Kidney epithelial cell (primary cell): Measurements from ENCODE around the gene USP1. TPM values are rescaled to one million over a fixed set of nuclear protein-coding genes. Genes with fewer than 3 reads are reported as not detected.

Experiments used
- DNase-seq: peaks from one replicate; pipeline ENCODE4 v3.0.0-alpha.2; 2010; ENCODE audit warnings: low read depth
- H3K27me3 ChIP-seq: 2 replicates; pipeline ENCODE4 v1.6.0; 2011; ENCODE audit warnings: low read length; ENCODE audit not compliant: control insufficient read depth, insufficient read depth
- H3K36me3 ChIP-seq: 2 replicates; pipeline ENCODE4 v1.5.1; 2011; ENCODE audit warnings: low read length; ENCODE audit not compliant: control insufficient read depth, insufficient read depth
- H3K4me3 ChIP-seq: 2 replicates; pipeline ENCODE4 v1.5.1; 2011; ENCODE audit warnings: low read depth, mild to moderate bottlenecking, control low read depth, low read length
- total RNA-seq: library from RNA; depleted of rRNA; stranded (reverse); fragments of >200 nt; gene quantifications from 2 replicates; pipeline ENCODE4 v1.2.3, GENCODE V29; 2015
- TF ChIP-seq, protein P1 (sequence below): IDR thresholded peaks from 2 replicates; pipeline ENCODE4 v1.5.1; 2011; ENCODE audit warnings: mild to moderate bottlenecking, moderate library complexity, low read length, control low read depth, inconsistent platforms; ENCODE audit not compliant: insufficient read depth, poor library complexity, severe bottlenecking

Gene USP1, protein sequence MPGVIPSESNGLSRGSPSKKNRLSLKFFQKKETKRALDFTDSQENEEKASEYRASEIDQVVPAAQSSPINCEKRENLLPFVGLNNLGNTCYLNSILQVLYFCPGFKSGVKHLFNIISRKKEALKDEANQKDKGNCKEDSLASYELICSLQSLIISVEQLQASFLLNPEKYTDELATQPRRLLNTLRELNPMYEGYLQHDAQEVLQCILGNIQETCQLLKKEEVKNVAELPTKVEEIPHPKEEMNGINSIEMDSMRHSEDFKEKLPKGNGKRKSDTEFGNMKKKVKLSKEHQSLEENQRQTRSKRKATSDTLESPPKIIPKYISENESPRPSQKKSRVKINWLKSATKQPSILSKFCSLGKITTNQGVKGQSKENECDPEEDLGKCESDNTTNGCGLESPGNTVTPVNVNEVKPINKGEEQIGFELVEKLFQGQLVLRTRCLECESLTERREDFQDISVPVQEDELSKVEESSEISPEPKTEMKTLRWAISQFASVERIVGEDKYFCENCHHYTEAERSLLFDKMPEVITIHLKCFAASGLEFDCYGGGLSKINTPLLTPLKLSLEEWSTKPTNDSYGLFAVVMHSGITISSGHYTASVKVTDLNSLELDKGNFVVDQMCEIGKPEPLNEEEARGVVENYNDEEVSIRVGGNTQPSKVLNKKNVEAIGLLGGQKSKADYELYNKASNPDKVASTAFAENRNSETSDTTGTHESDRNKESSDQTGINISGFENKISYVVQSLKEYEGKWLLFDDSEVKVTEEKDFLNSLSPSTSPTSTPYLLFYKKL
- total RNA-seq: 22.7 and 26.4 TPM in 2 replicates

DNA sequence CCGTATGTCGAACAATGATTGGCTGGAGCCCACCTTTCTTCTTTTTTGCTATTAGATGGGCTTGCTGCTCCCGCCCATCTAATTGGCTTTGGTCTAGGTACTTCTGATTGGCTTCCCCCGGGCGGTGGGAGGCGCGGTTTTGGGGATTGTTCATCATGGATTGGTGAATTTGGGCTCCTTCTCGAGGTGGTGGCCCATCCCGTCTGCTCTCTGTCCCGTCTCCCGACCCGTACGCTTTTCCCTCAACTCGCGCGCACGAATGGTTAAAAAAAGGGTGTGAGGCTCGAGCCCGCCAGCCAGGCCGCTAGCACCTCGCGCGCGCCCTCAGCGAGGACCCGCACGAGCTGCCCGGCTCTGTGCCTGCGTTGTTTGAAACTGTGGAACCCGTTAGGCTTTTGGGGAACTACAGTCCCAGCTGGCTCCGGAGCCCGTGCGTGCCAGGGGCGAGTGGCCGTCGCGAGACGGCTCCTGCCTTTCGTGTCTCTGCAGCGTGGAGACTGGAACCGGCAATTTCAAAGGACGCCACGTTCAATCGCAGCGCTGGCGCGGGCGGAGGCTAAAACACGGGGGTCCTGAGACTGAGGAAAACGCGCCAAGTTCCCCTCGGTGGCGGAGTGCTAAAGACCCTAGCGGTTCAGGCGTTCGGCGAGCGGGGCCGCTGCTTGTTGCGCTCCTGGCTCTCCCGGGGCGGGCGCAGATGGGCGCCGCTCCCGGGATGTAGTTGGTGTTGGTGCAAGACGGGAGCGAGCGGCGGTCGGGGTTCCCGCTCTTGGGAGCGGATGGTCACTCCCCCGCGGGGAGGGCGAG lies at the start of gene USP1:
TSS of gene USP1 (plus strand) at position 584 of the 807 bp plus-strand sequence. CDS start 2,819 bp downstream, outside the sequence.
- H3K27me3 ChIP-seq: no peaks in the 10 kb centered on the region
- DNase-seq: peak; percentile 99
- TF ChIP-seq, protein P1, sequence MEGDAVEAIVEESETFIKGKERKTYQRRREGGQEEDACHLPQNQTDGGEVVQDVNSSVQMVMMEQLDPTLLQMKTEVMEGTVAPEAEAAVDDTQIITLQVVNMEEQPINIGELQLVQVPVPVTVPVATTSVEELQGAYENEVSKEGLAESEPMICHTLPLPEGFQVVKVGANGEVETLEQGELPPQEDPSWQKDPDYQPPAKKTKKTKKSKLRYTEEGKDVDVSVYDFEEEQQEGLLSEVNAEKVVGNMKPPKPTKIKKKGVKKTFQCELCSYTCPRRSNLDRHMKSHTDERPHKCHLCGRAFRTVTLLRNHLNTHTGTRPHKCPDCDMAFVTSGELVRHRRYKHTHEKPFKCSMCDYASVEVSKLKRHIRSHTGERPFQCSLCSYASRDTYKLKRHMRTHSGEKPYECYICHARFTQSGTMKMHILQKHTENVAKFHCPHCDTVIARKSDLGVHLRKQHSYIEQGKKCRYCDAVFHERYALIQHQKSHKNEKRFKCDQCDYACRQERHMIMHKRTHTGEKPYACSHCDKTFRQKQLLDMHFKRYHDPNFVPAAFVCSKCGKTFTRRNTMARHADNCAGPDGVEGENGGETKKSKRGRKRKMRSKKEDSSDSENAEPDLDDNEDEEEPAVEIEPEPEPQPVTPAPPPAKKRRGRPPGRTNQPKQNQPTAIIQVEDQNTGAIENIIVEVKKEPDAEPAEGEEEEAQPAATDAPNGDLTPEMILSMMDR: no peak
- peak within 1 kb of the TSS; percentile 81 for H3K4me3 ChIP-seq
- H3K36me3 ChIP-seq: no peaks in the 10 kb centered on the region

DNA sequence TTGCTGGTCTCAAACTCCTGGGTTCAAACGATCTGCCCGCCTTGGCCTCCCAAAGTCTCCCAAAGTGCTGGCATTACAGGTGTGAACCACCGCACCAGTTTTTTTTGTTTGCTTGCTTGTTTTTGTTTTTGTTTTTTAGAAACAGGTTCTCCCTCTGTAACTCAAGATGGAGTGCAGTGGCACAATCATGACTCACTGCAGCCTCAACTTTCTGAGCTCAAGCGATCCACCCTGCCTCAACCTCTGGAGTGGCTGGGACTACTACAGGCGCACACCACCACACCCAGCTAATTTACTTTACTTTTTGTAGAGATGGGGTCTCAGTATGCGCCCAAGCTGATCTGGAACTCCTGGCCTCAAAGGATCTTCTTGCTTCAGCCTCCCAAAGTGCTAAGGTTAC lies 47.3 kb upstream of the USP1 start:
- TF ChIP-seq, protein P1: no peak
- Histone ChIP-seq H3K27me3 (peaks cover under 1% of the 10 kb centered on the region), H3K4me3 (no peak overlapping the region), H3K36me3 (no peaks in the 10 kb centered on the region)
- no peak for DNase-seq

DNA sequence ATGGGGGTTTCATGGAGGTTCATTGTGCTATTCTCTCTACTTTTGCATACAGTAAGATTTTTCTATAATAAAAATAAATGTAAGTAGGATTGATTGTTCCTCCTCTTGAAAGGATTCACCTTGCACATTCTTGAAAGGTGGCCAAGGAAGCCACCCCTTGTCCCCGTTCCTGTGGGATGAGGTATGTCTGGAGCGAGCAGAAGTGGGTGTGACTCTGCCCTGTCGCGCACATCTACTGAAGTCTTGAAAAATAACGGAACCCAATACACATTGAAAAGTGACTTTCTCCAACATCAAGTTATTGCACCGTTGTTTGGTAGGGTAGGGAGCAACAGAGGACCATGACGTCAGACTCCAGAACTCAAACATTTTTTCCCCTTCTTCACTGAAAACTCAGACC lies 46.8 kb upstream of the USP1 start:
- TF ChIP-seq, protein P1: no peak
- no peak for DNase-seq
- Histone ChIP-seq H3K36me3 (no peaks in the 10 kb centered on the region), H3K27me3 (peaks cover 3% of the 10 kb centered on the region), H3K4me3 (no peak overlapping the region)

DNA sequence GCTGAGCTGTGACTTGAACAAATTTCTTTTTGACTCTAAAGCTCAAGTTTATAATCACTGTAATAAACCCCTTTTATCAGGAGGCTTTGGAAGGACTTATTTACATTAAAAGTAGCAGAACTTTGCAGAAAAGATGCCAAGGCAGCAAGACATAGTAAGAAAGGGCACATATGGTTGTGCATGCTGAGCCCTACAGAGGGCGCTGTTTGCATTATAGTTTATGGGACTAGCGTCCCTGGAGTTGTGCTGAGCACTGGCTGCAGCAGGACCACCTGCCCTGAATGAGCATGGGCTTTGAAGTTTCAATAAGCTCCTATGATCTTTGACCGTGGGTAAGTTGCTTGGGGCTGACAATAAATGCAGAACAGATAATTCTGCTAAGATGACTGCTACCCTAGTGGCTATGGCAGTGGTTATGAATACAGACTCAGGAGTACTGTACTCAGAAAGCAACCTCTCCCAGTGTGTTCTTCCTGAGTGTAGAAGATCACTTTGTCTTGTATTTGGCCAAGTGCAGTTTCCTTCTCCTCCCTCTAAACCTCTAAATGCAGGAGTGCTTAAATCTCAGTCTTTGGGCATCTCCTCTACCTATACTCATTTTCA lies 45.4 kb upstream of the USP1 start:
- TF ChIP-seq, protein P1: peak; percentile 56
- Histone ChIP-seq H3K27me3 (peaks cover 3% of the 10 kb centered on the region), H3K36me3 (no peaks in the 10 kb centered on the region), H3K4me3 (no peak overlapping the region)
- no peak for DNase-seq

DNA sequence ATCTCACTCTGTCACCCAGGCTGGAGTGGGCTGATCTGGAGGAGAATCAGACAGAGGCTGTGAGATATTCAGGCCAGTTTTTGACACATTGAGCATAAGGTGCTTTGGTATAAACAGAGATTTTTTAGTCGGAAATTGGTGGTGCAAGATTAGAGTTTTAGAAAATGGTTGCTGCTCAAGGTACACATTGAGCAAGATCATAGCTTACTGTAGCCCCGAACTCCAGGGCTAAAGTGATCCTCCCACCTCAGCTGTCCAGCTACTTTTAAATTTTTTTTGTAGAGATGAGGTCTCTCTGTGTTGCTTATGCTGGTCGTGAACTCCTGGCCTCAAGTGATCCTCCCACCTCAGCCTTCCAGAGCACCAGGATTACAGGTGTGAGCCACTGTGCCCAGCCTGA lies 43.9 kb upstream of the USP1 start:
- TF ChIP-seq, protein P1: no peak
- no peaks in the 10 kb centered on the region for H3K36me3 ChIP-seq

More for the DNA sequence above, 43.9 kb upstream of the USP1 start:
- Histone ChIP-seq H3K27me3 (peaks cover 3% of the 10 kb centered on the region), H3K4me3 (no peak overlapping the region)
- no peak for DNase-seq
